ENCODE results near the gene CBX1. TPM values are rescaled to one million over a fixed set of nuclear protein-coding genes. Genes with fewer than 3 reads are reported as not detected.
A peak's percentile ranks its signal among the peaks of the same experiment; 100 is the strongest.

The CBX1 gene
- total and polyA plus RNA-seq, 2 of the 13 experiments (the other 11 are each of a cell fraction or from before 2014, with no cell fraction given) = 17.8 to 108 TPM

GRCh38 chr17:48025040-48025903 is 76.0 kb downstream of the CBX1 start (continued):
- TF ChIP-seq SKIL (CRISPR knock-in tag; IDR thresholded peaks at IDR 0.05; ENCODE audit: borderline replicate concordance) = no peak
- no peak for TF ChIP-seq ZNF670 (CRISPR knock-in tag; IDR thresholded peaks at IDR 0.05; ENCODE audit: borderline replicate concordance)
- 0 out of 2 replicates have a peak, but pooled peaks have one; percentile 8 for TF ChIP-seq PAWR (CRISPR knock-in tag; IDR thresholded peaks at IDR 0.05; ENCODE audit: borderline replicate concordance)
- no peak for TF ChIP-seq ZNF652 (CRISPR knock-in tag; IDR thresholded peaks at IDR 0.05; ENCODE audit: borderline replicate concordance, low read depth)
- TF ChIP-seq ZNF580 (CRISPR knock-in tag; IDR thresholded peaks at IDR 0.05; ENCODE audit: borderline replicate concordance, low read depth) = peak; percentile 84; the same call in 1 of the 2 replicates
- peak; percentile 93 for TF ChIP-seq ARID4A (CRISPR knock-in tag; IDR thresholded peaks at IDR 0.05; ENCODE audit: borderline replicate concordance)
- peak; percentile 92 for TF ChIP-seq FOXC1 (CRISPR knock-in tag; IDR thresholded peaks at IDR 0.05; ENCODE audit: borderline replicate concordance)
- no peak for TF ChIP-seq CREBL2 (CRISPR knock-in tag; IDR thresholded peaks at IDR 0.05; ENCODE audit: borderline replicate concordance)
- TF ChIP-seq ZNF253 (CRISPR knock-in tag; IDR thresholded peaks at IDR 0.05; ENCODE audit: borderline replicate concordance) = no peak
- peak; percentile 88 for TF ChIP-seq MXD4 (CRISPR knock-in tag; IDR thresholded peaks at IDR 0.05)
- peak; percentile 98 for TF ChIP-seq U2AF2 (IDR thresholded peaks at IDR 0.05; ENCODE audit: low read depth, low read length)
- TF ChIP-seq NFIB (CRISPR knock-in tag; IDR thresholded peaks at IDR 0.05; ENCODE audit: borderline replicate concordance) = no peak
- TF ChIP-seq IKZF4 (CRISPR knock-in tag; IDR thresholded peaks at IDR 0.05; ENCODE audit: borderline replicate concordance, low read depth, not compliant biosample characterization) = no peak
- peak; percentile 74 for TF ChIP-seq NFYB (CRISPR knock-in tag; IDR thresholded peaks at IDR 0.05)
- TF ChIP-seq ZC3H4 (CRISPR knock-in tag; IDR thresholded peaks at IDR 0.05; ENCODE audit: borderline replicate concordance) = no peak
- TF ChIP-seq MIER3 (CRISPR knock-in tag; IDR thresholded peaks at IDR 0.05; ENCODE audit: borderline replicate concordance) = no peak
- peak; percentile 65 for TF ChIP-seq ZNF781 (CRISPR knock-in tag; IDR thresholded peaks at IDR 0.05; ENCODE audit: borderline replicate concordance, not compliant biosample characterization)
- no peak for TF ChIP-seq ZNF432 (CRISPR knock-in tag; IDR thresholded peaks at IDR 0.05; ENCODE audit: borderline replicate concordance)
- TF ChIP-seq ELK4 (CRISPR knock-in tag; IDR thresholded peaks at IDR 0.05; ENCODE audit: borderline replicate concordance) = no peak; the same call in 1 of the 2 replicates
- peak; percentile 46; the same call in 1 of the 2 replicates for TF ChIP-seq RXRA (CRISPR knock-in tag; IDR thresholded peaks at IDR 0.05)
